ENCODE measurements around the gene ANXA6.

The ANXA6 gene

GRCh38 chr5:151106043-151106442 lies 51.5 kb downstream of the ANXA6 start:
- DNase-seq (ENCODE audit: low read depth in 2 of 2, low spot score in 1 of 2) = no peak

- no peak for DNase-seq (ENCODE audit: low read depth in 2 of 2, low spot score in 1 of 2)
These were observed 52.0 kb downstream of the ANXA6 start for GRCh38 chr5:151105561-151105960.

GRCh38 chr5:151104795-151105194 lies 52.8 kb downstream of the ANXA6 start:
- no peak for DNase-seq (ENCODE audit: low read depth in 2 of 2, low spot score in 1 of 2)

GRCh38 chr5:151101746-151102145 lies 55.8 kb downstream of the ANXA6 start:
- DNase-seq (ENCODE audit: low read depth in 2 of 2, low spot score in 1 of 2) = no peak

- no peak for DNase-seq (ENCODE audit: low read depth in 2 of 2, low spot score in 1 of 2)
These were observed 56.4 kb downstream of the ANXA6 start for GRCh38 chr5:151101151-151101550.

GRCh38 chr5:151100681-151101080 lies 56.9 kb downstream of the ANXA6 start:
- no peak for DNase-seq (ENCODE audit: low read depth in 2 of 2, low spot score in 1 of 2)

- no peak for DNase-seq (ENCODE audit: low read depth in 2 of 2, low spot score in 1 of 2)
These were observed 58.8 kb downstream of the ANXA6 start for GRCh38 chr5:151098768-151099121.

GRCh38 chr5:151097820-151098767 lies 59.5 kb downstream of the ANXA6 start:
- DNase-seq (ENCODE audit: low read depth in 2 of 2, low spot score in 1 of 2) = no peak

GRCh38 chr5:151097061-151097460 lies 60.5 kb downstream of the ANXA6 start:
- no peak for DNase-seq (ENCODE audit: low read depth in 2 of 2, low spot score in 1 of 2)

GRCh38 chr5:151096001-151096373 lies 61.6 kb downstream of the ANXA6 start:
- no peak for DNase-seq (ENCODE audit: low read depth in 2 of 2, low spot score in 1 of 2)

GRCh38 chr5:151095341-151096000 lies 62.1 kb downstream of the ANXA6 start:
- no peak for DNase-seq (ENCODE audit: low read depth in 2 of 2, low spot score in 1 of 2)

- no peak for DNase-seq (ENCODE audit: low read depth in 2 of 2, low spot score in 1 of 2)
These were observed 62.7 kb downstream of the ANXA6 start for GRCh38 chr5:151094852-151095245.

- DNase-seq (ENCODE audit: low read depth in 2 of 2, low spot score in 1 of 2) = peak in 1 of 2 donors; percentile 41
These were observed 63.3 kb downstream of the ANXA6 start for GRCh38 chr5:151094030-151094851.

- DNase-seq (ENCODE audit: low read depth in 2 of 2, low spot score in 1 of 2) = no peak
These were observed 64.1 kb downstream of the ANXA6 start for GRCh38 chr5:151093476-151093889.

- DNase-seq (ENCODE audit: low read depth in 2 of 2, low spot score in 1 of 2) = no peak
These were observed 64.8 kb downstream of the ANXA6 start for GRCh38 chr5:151092762-151093161.

- no peak for DNase-seq (ENCODE audit: low read depth in 2 of 2, low spot score in 1 of 2)
These were observed 67.9 kb downstream of the ANXA6 start for GRCh38 chr5:151089726-151090125.

- DNase-seq (ENCODE audit: low read depth in 2 of 2, low spot score in 1 of 2) = no peak
These were observed 68.6 kb downstream of the ANXA6 start for GRCh38 chr5:151088986-151089385.

GRCh38 chr5:151087486-151087885 lies 70.1 kb downstream of the ANXA6 start:
- no peak for DNase-seq (ENCODE audit: low read depth in 2 of 2, low spot score in 1 of 2)

GRCh38 chr5:151086905-151087360 lies 70.6 kb downstream of the ANXA6 start:
- peak in 1 of 2 donors; percentile 29 for DNase-seq (ENCODE audit: low read depth in 2 of 2, low spot score in 1 of 2)

GRCh38 chr5:151086192-151086869 lies 71.2 kb downstream of the ANXA6 start:
- no peak for DNase-seq (ENCODE audit: low read depth in 2 of 2, low spot score in 1 of 2)

- no peak for DNase-seq (ENCODE audit: low read depth in 2 of 2, low spot score in 1 of 2)
These were observed 72.0 kb downstream of the ANXA6 start for GRCh38 chr5:151085517-151086041.
